Ishikawa (cell line): ENCODE measurements around the gene GPR153.

Experiments used
- CEBPB ChIP-seq: IDR thresholded peaks from 2 replicates; pipeline ENCODE4 v1.6.1; 2012
- CREB1 ChIP-seq: IDR thresholded peaks from 2 replicates; pipeline ENCODE4 v1.6.1; 2012; ENCODE audit warnings: low read depth
- EGR1 ChIP-seq: IDR thresholded peaks from 2 replicates; pipeline ENCODE4 v1.6.1; 2012
- EP300 ChIP-seq: IDR thresholded peaks from 2 replicates; pipeline ENCODE4 v1.6.1; 2012; ENCODE audit warnings: borderline replicate concordance
- FOXM1 ChIP-seq: IDR thresholded peaks from 2 replicates; pipeline ENCODE4 v1.6.1; 2012; ENCODE audit warnings: low read depth, borderline replicate concordance
- MAX ChIP-seq: IDR thresholded peaks from 2 replicates; pipeline ENCODE4 v1.6.1; 2012
- NFIC ChIP-seq: IDR thresholded peaks from 2 replicates; pipeline ENCODE4 v1.6.1; 2012
- RAD21 ChIP-seq: IDR thresholded peaks from 2 replicates; pipeline ENCODE4 v1.6.1; 2012; ENCODE audit warnings: low read depth
- REST ChIP-seq: IDR thresholded peaks from 2 replicates; pipeline ENCODE4 v1.6.1; 2012; ENCODE audit warnings: low read depth, mild to moderate bottlenecking
- TAF1 ChIP-seq: IDR thresholded peaks from 2 replicates; pipeline ENCODE4 v1.6.1; 2012; ENCODE audit warnings: low read depth, mild to moderate bottlenecking
- TCF12 ChIP-seq: IDR thresholded peaks from 2 replicates; pipeline ENCODE4 v1.6.1; 2012; ENCODE audit warnings: low read depth
- TEAD4 ChIP-seq: IDR thresholded peaks from 2 replicates; pipeline ENCODE4 v1.6.1; 2012
- USF1 ChIP-seq: IDR thresholded peaks from 2 replicates; pipeline ENCODE4 v1.6.1; 2012
- YY1 ChIP-seq: IDR thresholded peaks from 2 replicates; pipeline ENCODE4 v1.6.1; 2012; ENCODE audit warnings: low read depth
- ZBTB7A ChIP-seq: IDR thresholded peaks from 2 replicates; pipeline ENCODE4 v1.6.1; 2012; ENCODE audit warnings: low read depth

The GPR153 gene

GRCh38 chr1:6198646-6199297 lies 62.1 kb downstream of the GPR153 start:
- TF ChIP-seq USF1 (no peak), YY1 (no peak), TAF1 (no peak), ZBTB7A (no peak)

GRCh38 chr1:6197746-6198427 lies 63.0 kb downstream of the GPR153 start:
- TF ChIP-seq EGR1 (no peak), CREB1 (no peak), YY1 (no peak), ZBTB7A (no peak), USF1 (no peak), REST (no peak), EP300 (no peak), TEAD4 (no peak), FOXM1 (no peak), CEBPB (no peak), TAF1 (no peak), NFIC (no peak), RAD21 (no peak), MAX (no peak), TCF12 (no peak)
